ENCODE results near the gene TTC34.

The TTC34 gene

GRCh38 chr1:2785631-2786328 is 15.7 kb downstream of the TTC34 start:
- TF ChIP-seq CTCF (IDR thresholded peaks at IDR 0.05) (no peak), ZFX (IDR thresholded peaks at IDR 0.05; ENCODE audit: borderline replicate concordance) (no peak)
- no peak overlapping the region for H3K27ac ChIP-seq

GRCh38 chr1:2784854-2785630 is 16.5 kb downstream of the TTC34 start:
- TF ChIP-seq CTCF (IDR thresholded peaks at IDR 0.05) (no peak), ZFX (IDR thresholded peaks at IDR 0.05; ENCODE audit: borderline replicate concordance) (no peak)
- no peak overlapping the region for H3K27ac ChIP-seq

- no peak for TF ChIP-seq ZFX (IDR thresholded peaks at IDR 0.05; ENCODE audit: borderline replicate concordance)
- no peak for TF ChIP-seq CTCF (IDR thresholded peaks at IDR 0.05)
- H3K27ac ChIP-seq: no peak overlapping the region
Measured at GRCh38 chr1:2783435-2784397, 17.8 kb downstream of the TTC34 start.

- H3K27ac ChIP-seq: no peak overlapping the region
- TF ChIP-seq CTCF (IDR thresholded peaks at IDR 0.05) (no peak), ZFX (IDR thresholded peaks at IDR 0.05; ENCODE audit: borderline replicate concordance) (no peak)
Measured at GRCh38 chr1:2783069-2783434, 18.4 kb downstream of the TTC34 start.

- no peak for TF ChIP-seq ZFX (IDR thresholded peaks at IDR 0.05; ENCODE audit: borderline replicate concordance)
- TF ChIP-seq CTCF (IDR thresholded peaks at IDR 0.05): no peak
- H3K27ac ChIP-seq: no peak overlapping the region
Measured at GRCh38 chr1:2781627-2782026, 19.9 kb downstream of the TTC34 start.

- no peak for TF ChIP-seq ZFX (IDR thresholded peaks at IDR 0.05; ENCODE audit: borderline replicate concordance)
- no peak for TF ChIP-seq CTCF (IDR thresholded peaks at IDR 0.05)
- no peak overlapping the region for H3K27ac ChIP-seq
Measured at GRCh38 chr1:2778220-2778592, 23.3 kb downstream of the TTC34 start.
